HepG2 (cell line): ENCODE measurements around the gene KAT14. TPM values are rescaled to one million over a fixed set of nuclear protein-coding genes. Genes with fewer than 3 reads are reported as not detected.
A peak's percentile ranks its signal among the peaks of the same experiment; 100 is the strongest.

Experiments
- CBX5 ChIP-seq: sonication (generic); formaldehyde crosslinking; IDR thresholded peaks from 2 replicates; pipeline ENCODE4 v1.4.0; 2020; ENCODE audit warnings: missing genetic modification reagents, borderline replicate concordance
- CSRNP1 ChIP-seq: sonication (generic); formaldehyde crosslinking; IDR thresholded peaks from 2 replicates; pipeline ENCODE4 v1.8.1; 2023; ENCODE audit warnings: mild to moderate bottlenecking, missing genetic modification reagents
- JDP2 ChIP-seq: sonication (generic); formaldehyde crosslinking; IDR thresholded peaks from 2 replicates; pipeline ENCODE4 v1.8.1; 2022; ENCODE audit warnings: missing genetic modification reagents, borderline replicate concordance
- NFE2 ChIP-seq: sonication (generic); formaldehyde crosslinking; IDR thresholded peaks from 2 replicates; pipeline ENCODE4 v1.4.0; 2020; ENCODE audit warnings: missing genetic modification reagents
- NFIC ChIP-seq: IDR thresholded peaks from 2 replicates; pipeline ENCODE4 v1.6.1; 2012; ENCODE audit warnings: mild to moderate bottlenecking, low read length, inconsistent platforms
- PAWR ChIP-seq: sonication (generic); formaldehyde crosslinking; IDR thresholded peaks from 2 replicates; pipeline ENCODE4 v1.4.0; 2020; ENCODE audit warnings: missing genetic modification reagents, mild to moderate bottlenecking, borderline replicate concordance
- PBX3 ChIP-seq: sonication (generic); formaldehyde crosslinking; IDR thresholded peaks from 2 replicates; pipeline ENCODE4 v1.8.1; 2023; ENCODE audit warnings: missing genetic modification reagents, inconsistent platforms, borderline replicate concordance
- SNAPC5 ChIP-seq: sonication (generic); formaldehyde crosslinking; IDR thresholded peaks from 2 replicates; pipeline ENCODE4 v1.8.1; 2023; ENCODE audit warnings: mild to moderate bottlenecking, missing genetic modification reagents, borderline replicate concordance
- SOX6 ChIP-seq, 2 experiments: fragments of 450-650 bp in 1 of 2; sonication (generic) in 1 of 2; formaldehyde crosslinking in 1 of 2; IDR thresholded peaks; 2 replicates each; pipeline versions ENCODE4 v1.4.0 to v1.6.1; 2017 to 2020; ENCODE audit warnings: antibody characterized with exemption in 1 of 2, mild to moderate bottlenecking in 1 of 2, missing genetic modification reagents in 1 of 2
- SP5 ChIP-seq: IDR thresholded peaks from 2 replicates; pipeline ENCODE4 v1.6.1; 2016; ENCODE audit warnings: low read depth, borderline replicate concordance
- ZBTB38 ChIP-seq: sonication (generic); formaldehyde crosslinking; IDR thresholded peaks from 2 replicates; pipeline ENCODE4 v1.5.1; 2020; ENCODE audit warnings: mild to moderate bottlenecking, missing genetic modification reagents
- ZEB1 ChIP-seq: IDR thresholded peaks from 2 replicates; pipeline ENCODE4 v1.6.1; 2012; ENCODE audit warnings: mild to moderate bottlenecking, low read depth, inconsistent platforms; ENCODE audit not compliant: insufficient replicate concordance
- ZMYM4 ChIP-seq: sonication (generic); formaldehyde crosslinking; IDR thresholded peaks from 2 replicates; pipeline ENCODE4 v1.8.1; 2023; ENCODE audit warnings: mild to moderate bottlenecking, missing genetic modification reagents
- ZNF251 ChIP-seq: sonication (generic); formaldehyde crosslinking; IDR thresholded peaks from 2 replicates; pipeline ENCODE4 v1.9.0; 2021; ENCODE audit warnings: mild to moderate bottlenecking, missing genetic modification reagents
- ZNF281 ChIP-seq: sonication (generic); formaldehyde crosslinking; IDR thresholded peaks from 2 replicates; pipeline ENCODE4 v1.4.0; 2020; ENCODE audit warnings: missing genetic modification reagents, borderline replicate concordance
- ZNF350 ChIP-seq: sonication (generic); formaldehyde crosslinking; IDR thresholded peaks from 2 replicates; pipeline ENCODE4 v1.4.0; 2020; ENCODE audit warnings: mild to moderate bottlenecking, low read depth, missing genetic modification reagents, borderline replicate concordance
- ZNF382 ChIP-seq: sonication (generic); formaldehyde crosslinking; IDR thresholded peaks from 2 replicates; pipeline ENCODE4 v1.5.0; 2020; ENCODE audit warnings: missing genetic modification reagents, mild to moderate bottlenecking, borderline replicate concordance
- ZNF430 ChIP-seq: sonication (generic); formaldehyde crosslinking; IDR thresholded peaks from 2 replicates; pipeline ENCODE4 v1.9.0; 2021; ENCODE audit warnings: mild to moderate bottlenecking, missing genetic modification reagents
- ZNF572 ChIP-seq: sonication (generic); formaldehyde crosslinking; IDR thresholded peaks from 2 replicates; pipeline ENCODE4 v1.5.1; 2020; ENCODE audit warnings: mild to moderate bottlenecking, missing genetic modification reagents
- ZNF605 ChIP-seq: sonication (generic); formaldehyde crosslinking; IDR thresholded peaks from 2 replicates; pipeline ENCODE4 v1.8.0; 2022; ENCODE audit warnings: mild to moderate bottlenecking, missing genetic modification reagents
- ZNF768 ChIP-seq: sonication (generic); formaldehyde crosslinking; IDR thresholded peaks from 2 replicates; pipeline ENCODE4 v1.4.0; 2020; ENCODE audit warnings: missing genetic modification reagents
- ZNF784 ChIP-seq: sonication (generic); formaldehyde crosslinking; IDR thresholded peaks from 2 replicates; pipeline ENCODE4 v1.5.1; 2020; ENCODE audit warnings: missing genetic modification reagents, mild to moderate bottlenecking, borderline replicate concordance
- ZSCAN21 ChIP-seq: sonication (generic); formaldehyde crosslinking; IDR thresholded peaks from 2 replicates; pipeline ENCODE4 v1.8.0; 2022; ENCODE audit warnings: mild to moderate bottlenecking, missing genetic modification reagents, moderate library complexity, borderline replicate concordance
- ZSCAN29 ChIP-seq: sonication (generic); formaldehyde crosslinking; conservative IDR thresholded peaks from 2 replicates; pipeline ENCODE4 v1.4.0; 2020; ENCODE audit warnings: mild to moderate bottlenecking, missing genetic modification reagents
- polyA plus RNA-seq, 8 experiments: library from polyadenylated mRNA; depleted of rRNA in 3 of 8; stranded (reverse) in 7 of 8; unstranded in 1 of 8; fragments of >200 nt; fragmentation: Illumina TruSeq in 4 of 8; extraction: Trizol in 4 of 8; gene quantifications; 2 replicates each; pipeline versions ENCODE4 v1.2.1 to v1.2.3, GENCODE V29; 2011 to 2016; ENCODE audit warnings: low read depth in 4 of 8, missing spikeins in 1 of 8, mixed read lengths in 1 of 8; ENCODE audit not compliant: insufficient read depth in 1 of 8
- total RNA-seq, 5 experiments: library from RNA; depleted of rRNA; stranded (reverse); fragments of >200 nt; fragmentation: Illumina TruSeq; extraction: Trizol; gene quantifications; 2 replicates each; pipeline ENCODE4 v1.2.3, GENCODE V29; 2016; ENCODE audit warnings: low read depth in 1 of 5

The KAT14 gene
- total and polyA plus RNA-seq, 2 of the 13 experiments (the other 11 are each of a cell fraction or from before 2014, with no cell fraction given), result 5.1 to 15.1 TPM

GRCh38 chr20:18144541-18145099 lies 7.0 kb downstream of the KAT14 start (continued):
- TF ChIP-seq ZNF281 (CRISPR knock-in tag) (no peak; the same call in 1 of the 2 replicates), ZNF382 (CRISPR knock-in tag) (no peak), ZNF605 (CRISPR knock-in tag) (0 out of 2 replicates have a peak, but pooled peaks have one; percentile 11), JDP2 (CRISPR knock-in tag) (no peak), NFE2 (CRISPR knock-in tag) (no peak), ZNF784 (CRISPR knock-in tag) (no peak), SP5 (CRISPR knock-in tag) (peak; percentile 39; the same call in 1 of the 2 replicates), SNAPC5 (CRISPR knock-in tag) (no peak), ZBTB38 (CRISPR knock-in tag) (no peak), CSRNP1 (CRISPR knock-in tag) (no peak), ZSCAN29 (no peak), ZSCAN21 (CRISPR knock-in tag) (no peak), ZNF350 (CRISPR knock-in tag) (no peak), NFIC (peak; percentile 57; the same call in 1 of the 2 replicates), ZEB1 (peak; percentile 97), ZNF430 (CRISPR knock-in tag) (no peak), SOX6 (IDR thresholded peaks at IDR 0.05) (no peak), SOX6 (CRISPR knock-in tag; IDR thresholded peaks at IDR 0.05) (peak; percentile 89), ZNF768 (CRISPR knock-in tag) (no peak), ZNF251 (CRISPR knock-in tag) (no peak), PBX3 (no peak), ZMYM4 (peak; percentile 45; the same call in 1 of the 2 replicates), CBX5 (CRISPR knock-in tag) (peak; percentile 53), ZNF572 (no peak), PAWR (no peak)
